HFF-Myc (cell line): ENCODE results near the gene CLK3.
A peak's percentile ranks its signal among the peaks of the same experiment; 100 is the strongest.

Experiments used
- DNase-seq: peaks from one replicate; pipeline ENCODE4 v3.0.0-alpha.2; 2011; ENCODE audit warnings: low read depth; ENCODE audit errors: extremely low read depth
- H3K4me3 ChIP-seq: replicated peaks from 2 replicates; pipeline ENCODE4 v1.5.1; 2011; ENCODE audit warnings: low read depth, mild to moderate bottlenecking, control low read depth, low read length
- TF ChIP-seq, protein P1 (sequence below): IDR thresholded peaks from 2 replicates; pipeline ENCODE4 v1.5.1; 2012; ENCODE audit warnings: mild to moderate bottlenecking, low read depth, low read length, control low read depth; ENCODE audit errors: missing control alignments

CLK3 gene

DNA sequence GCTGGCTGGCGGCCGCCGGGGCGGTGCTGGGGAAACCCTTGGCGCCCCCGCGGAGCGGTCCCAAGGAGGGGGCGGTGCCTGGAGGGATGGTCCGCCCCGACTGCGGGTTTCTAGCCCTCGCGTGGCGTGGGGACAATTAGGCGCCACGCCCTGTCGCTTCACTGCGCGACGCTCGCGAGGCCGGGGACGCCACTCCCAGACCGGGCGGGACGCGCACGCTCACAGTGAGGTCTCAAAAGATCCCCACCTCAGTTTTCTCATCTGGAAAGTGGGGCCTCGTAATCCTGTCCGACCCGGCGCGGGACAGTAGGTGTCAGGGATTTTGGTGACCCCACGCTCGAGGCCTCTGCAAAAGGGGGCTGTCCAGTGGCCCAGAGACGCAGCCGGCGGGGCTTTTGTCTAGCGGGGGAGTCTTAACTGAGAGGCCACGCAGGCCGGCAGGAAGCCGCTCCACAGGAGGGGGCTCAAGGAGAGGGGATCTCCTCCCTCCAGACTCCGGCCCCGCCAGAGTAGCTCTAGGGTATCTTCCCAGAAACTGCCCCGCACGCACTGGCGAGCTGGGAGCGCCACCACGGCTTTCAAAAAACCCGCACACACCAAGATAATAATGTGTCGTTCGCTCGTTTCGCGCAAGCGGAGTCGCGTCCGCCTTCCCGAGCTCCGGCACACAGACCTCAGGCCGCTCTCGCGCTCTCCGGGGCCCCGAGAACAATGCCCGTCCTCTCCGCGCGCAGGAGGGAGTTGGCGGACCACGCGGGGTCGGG is 710 bp upstream of the CLK3 start:
- TF ChIP-seq, protein P1, sequence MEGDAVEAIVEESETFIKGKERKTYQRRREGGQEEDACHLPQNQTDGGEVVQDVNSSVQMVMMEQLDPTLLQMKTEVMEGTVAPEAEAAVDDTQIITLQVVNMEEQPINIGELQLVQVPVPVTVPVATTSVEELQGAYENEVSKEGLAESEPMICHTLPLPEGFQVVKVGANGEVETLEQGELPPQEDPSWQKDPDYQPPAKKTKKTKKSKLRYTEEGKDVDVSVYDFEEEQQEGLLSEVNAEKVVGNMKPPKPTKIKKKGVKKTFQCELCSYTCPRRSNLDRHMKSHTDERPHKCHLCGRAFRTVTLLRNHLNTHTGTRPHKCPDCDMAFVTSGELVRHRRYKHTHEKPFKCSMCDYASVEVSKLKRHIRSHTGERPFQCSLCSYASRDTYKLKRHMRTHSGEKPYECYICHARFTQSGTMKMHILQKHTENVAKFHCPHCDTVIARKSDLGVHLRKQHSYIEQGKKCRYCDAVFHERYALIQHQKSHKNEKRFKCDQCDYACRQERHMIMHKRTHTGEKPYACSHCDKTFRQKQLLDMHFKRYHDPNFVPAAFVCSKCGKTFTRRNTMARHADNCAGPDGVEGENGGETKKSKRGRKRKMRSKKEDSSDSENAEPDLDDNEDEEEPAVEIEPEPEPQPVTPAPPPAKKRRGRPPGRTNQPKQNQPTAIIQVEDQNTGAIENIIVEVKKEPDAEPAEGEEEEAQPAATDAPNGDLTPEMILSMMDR, result no peak

DNA sequence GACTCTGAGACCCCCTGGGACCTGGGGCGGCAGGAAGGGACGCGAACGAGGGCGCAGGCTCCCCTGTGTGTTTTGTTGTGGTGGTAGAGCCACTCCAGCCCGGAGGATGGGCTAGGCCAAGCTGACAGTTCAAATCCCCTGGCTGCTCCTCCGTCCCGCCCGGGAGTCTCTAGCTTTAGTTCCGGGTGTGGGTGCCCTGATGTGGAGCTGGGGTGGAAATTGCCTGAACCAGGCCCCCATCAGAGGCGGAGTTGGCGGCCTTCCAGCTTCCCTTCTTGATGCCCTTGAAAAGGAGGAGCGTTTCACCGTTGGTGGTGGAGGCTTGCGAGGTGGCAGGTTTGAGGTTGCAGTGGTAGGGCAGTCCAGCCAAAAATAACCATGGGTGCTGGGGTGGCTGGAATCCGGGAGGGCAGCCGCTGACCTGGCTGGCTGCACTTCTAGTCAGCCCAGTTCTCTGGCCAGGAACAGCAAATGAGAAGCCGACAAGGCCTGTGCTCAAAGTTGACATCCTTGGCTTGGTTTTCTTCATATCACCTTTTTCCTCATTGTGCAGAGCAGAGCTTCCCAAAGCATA is 817 bp downstream of the CLK3 start:
- TF ChIP-seq, protein P1, result no peak
- H3K4me3 ChIP-seq, result peak overlapping the region; percentile 100
- no peak for DNase-seq

More for the DNA sequence above, 710 bp upstream of the CLK3 start:
- DNase-seq, result no peak
- H3K4me3 ChIP-seq, result peak overlapping the region; percentile 100

DNA sequence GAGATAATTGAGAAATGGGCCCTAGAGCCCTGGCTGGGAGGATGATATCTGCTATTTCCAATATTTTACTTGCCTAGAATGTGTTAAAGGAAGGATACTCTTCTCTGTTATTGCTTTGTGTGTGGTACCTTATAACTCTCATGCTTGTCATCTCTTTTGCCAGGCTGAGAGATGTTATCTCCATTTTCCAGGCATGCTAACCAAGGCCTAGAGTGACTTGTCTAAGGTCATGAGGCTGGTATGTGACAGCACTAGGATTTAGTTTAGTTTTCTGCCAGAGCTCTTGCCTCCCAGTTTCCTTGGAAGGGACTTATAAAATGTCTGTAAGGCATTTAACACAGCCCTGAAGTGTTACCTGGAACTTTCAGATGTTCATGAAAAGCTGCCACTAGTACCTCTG is 1.4 kb downstream of the CLK3 start:
- peak overlapping the region; percentile 100 for H3K4me3 ChIP-seq
- no peak for DNase-seq
- TF ChIP-seq, protein P1, result no peak

DNA sequence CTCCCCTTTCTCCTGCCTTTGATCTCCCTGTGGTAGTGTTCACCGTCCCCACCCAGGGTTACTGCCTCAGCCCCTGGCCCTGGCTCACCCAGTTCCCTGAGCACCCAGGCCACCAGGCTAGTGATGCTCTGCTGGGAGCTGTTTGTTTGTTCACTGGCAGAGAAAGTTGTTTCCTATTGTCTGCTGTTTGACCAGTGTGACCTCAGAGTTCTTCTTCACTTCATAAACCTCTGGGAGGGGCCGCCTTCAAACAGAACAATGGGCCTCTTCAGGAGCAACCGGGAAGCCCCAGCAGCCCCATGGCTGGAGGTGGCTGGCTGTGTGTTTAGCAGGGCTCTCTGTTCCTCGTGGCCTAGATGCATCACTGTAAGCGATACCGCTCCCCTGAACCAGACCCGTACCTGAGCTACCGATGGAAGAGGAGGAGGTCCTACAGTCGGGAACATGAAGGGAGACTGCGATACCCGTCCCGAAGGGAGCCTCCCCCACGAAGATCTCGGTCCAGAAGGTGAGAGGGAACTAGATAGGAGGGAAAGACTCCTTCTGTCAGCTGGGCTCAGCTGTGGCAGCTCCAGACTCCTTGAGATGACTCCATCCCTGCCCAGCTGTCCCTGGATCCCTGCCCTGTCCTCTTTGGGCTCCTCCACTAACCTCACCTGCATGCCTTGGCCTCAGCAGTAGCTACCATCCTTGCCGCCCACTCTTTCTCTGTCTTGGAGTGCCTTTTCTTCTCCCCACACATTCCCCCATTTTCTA is 3.4 kb downstream of the CLK3 start:
- TF ChIP-seq, protein P1, result no peak
- no peak overlapping the region for H3K4me3 ChIP-seq
- no peak for DNase-seq

DNA sequence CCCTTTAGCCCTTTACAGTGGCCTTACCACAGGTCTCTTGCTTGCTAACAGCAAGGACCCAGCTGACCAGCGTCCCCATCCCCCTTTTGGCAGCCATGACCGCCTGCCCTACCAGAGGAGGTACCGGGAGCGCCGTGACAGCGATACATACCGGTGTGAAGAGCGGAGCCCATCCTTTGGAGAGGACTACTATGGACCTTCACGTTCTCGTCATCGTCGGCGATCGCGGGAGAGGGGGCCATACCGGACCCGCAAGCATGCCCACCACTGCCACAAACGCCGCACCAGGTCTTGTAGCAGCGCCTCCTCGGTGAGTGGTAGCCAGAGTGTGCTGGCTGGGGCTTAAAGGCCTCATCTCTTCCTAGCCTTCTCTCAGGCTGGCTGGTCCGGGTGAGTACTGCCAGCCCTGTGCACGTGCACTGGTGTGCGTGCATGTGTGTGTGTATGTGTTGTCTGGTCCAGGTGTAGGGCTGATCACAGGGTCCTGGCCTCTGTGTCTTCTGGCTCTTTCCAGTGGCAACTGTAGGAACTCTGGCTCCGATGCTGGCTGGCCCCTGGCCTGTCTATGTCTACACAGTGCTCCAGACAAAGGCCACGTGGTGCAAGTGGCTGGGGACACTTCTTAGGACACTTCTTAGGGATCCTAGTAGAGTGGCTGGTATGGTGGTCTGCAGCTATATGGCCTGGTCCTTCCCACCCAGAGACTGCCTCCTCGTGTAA is 4.4 kb downstream of the CLK3 start:
- TF ChIP-seq, protein P1, result no peak
- H3K4me3 ChIP-seq, result no peak overlapping the region
- DNase-seq, result no peak
